ENCODE data around the gene GRM5. TPM values are rescaled to one million over a fixed set of nuclear protein-coding genes. Genes with fewer than 3 reads are reported as not detected.
A peak's percentile ranks its signal among the peaks of the same experiment; 100 is the strongest.

The GRM5 gene
- total and polyA plus RNA-seq, 2 donors (not counting 1 experiment from before 2014, with no cell fraction given), result 0.01 TPM; not detected in 1

- no peak overlapping the region for H2AFZ ChIP-seq (ENCODE audit: low read length)
- no peaks in the 10 kb centered on the region for H3K27me3 ChIP-seq (ENCODE audit: control insufficient read depth, insufficient read depth, low read length)
- no peaks in the 10 kb centered on the region for H4K20me1 ChIP-seq (ENCODE audit: control insufficient read depth, extremely low read depth, insufficient read depth, low read length)
- H3K79me2 ChIP-seq (ENCODE audit: control insufficient read depth, insufficient read depth, low read length), result no peaks in the 10 kb centered on the region
- H3K27ac ChIP-seq (ENCODE audit: insufficient read depth, low read length), result no peak overlapping the region
- TF ChIP-seq EZH2 (IDR thresholded peaks at IDR 0.05; ENCODE audit: low read length, missing control alignments), result no peak
- no peak for TF ChIP-seq CTCF (conservative IDR thresholded peaks at IDR 0.05 in 1 of 2, IDR thresholded peaks at IDR 0.05 in 1 of 2; ENCODE audit: low read depth in 1 of 2, low read length in 2 of 2)
- H3K9me3 ChIP-seq (ENCODE audit: control insufficient read depth, insufficient read depth, low read depth, low read length), result no peaks in the 10 kb centered on the region
- no peak for DNase-seq (ENCODE audit: low read depth in 2 of 2)
- H3K36me3 ChIP-seq (ENCODE audit: control insufficient read depth, insufficient read depth, low read length), result no peaks in the 10 kb centered on the region
- H3K4me3 ChIP-seq (replicated peaks in 1 of 4; ENCODE audit: control extremely low read depth in 1 of 4, insufficient read depth in 1 of 4, low read depth in 3 of 4, low read length in 4 of 4), result no peak overlapping the region
- H3K4me1 ChIP-seq (ENCODE audit: control insufficient read depth, extremely low read depth, insufficient read depth, low read length), result no peaks in the 10 kb centered on the region
- no peak overlapping the region for H3K9ac ChIP-seq (ENCODE audit: insufficient read depth, low read length)
- H3K4me2 ChIP-seq (ENCODE audit: extremely low read depth, insufficient read depth, low read length), result no peak overlapping the region
These were observed 246.2 kb downstream of the GRM5 start for GRCh38 chr11:88819616-88820015.

DNA sequence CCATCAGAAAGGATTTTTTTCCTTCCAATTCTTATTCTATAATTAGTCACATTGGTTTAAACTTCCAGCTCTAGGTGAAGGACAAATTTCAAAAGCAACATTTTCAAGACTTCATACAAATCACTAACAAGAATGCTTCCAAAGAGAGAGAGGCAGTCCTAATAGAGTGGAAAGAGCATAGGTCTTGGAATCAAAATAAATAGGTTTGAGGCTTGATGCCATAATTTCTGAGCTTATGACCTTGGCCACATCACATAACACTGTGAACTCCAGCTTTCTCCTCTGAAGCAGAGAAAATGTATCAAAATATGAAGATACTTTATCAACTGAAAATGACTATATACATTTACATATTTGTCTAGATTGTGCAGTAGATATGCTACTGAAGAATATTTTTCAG is 246.8 kb downstream of the GRM5 start:
- DNase-seq (ENCODE audit: low read depth in 2 of 2), result peak in 1 of 2 donors; percentile 12
- H3K4me3 ChIP-seq (replicated peaks in 1 of 4; ENCODE audit: control extremely low read depth in 1 of 4, insufficient read depth in 1 of 4, low read depth in 3 of 4, low read length in 4 of 4), result no peak overlapping the region
- no peak overlapping the region for H3K9ac ChIP-seq (ENCODE audit: insufficient read depth, low read length)
- no peaks in the 10 kb centered on the region for H3K36me3 ChIP-seq (ENCODE audit: control insufficient read depth, insufficient read depth, low read length)
- TF ChIP-seq EZH2 (IDR thresholded peaks at IDR 0.05; ENCODE audit: low read length, missing control alignments) (no peak), CTCF (conservative IDR thresholded peaks at IDR 0.05 in 1 of 2, IDR thresholded peaks at IDR 0.05 in 1 of 2; ENCODE audit: low read depth in 1 of 2, low read length in 2 of 2) (no peak)
- no peak overlapping the region for H3K4me2 ChIP-seq (ENCODE audit: extremely low read depth, insufficient read depth, low read length)
- H4K20me1 ChIP-seq (ENCODE audit: control insufficient read depth, extremely low read depth, insufficient read depth, low read length), result no peaks in the 10 kb centered on the region
- H3K27ac ChIP-seq (ENCODE audit: insufficient read depth, low read length), result no peak overlapping the region
- no peaks in the 10 kb centered on the region for H3K27me3 ChIP-seq (ENCODE audit: control insufficient read depth, insufficient read depth, low read length)
- no peak overlapping the region for H2AFZ ChIP-seq (ENCODE audit: low read length)
- no peaks in the 10 kb centered on the region for H3K9me3 ChIP-seq (ENCODE audit: control insufficient read depth, insufficient read depth, low read depth, low read length)
- no peaks in the 10 kb centered on the region for H3K79me2 ChIP-seq (ENCODE audit: control insufficient read depth, insufficient read depth, low read length)
- no peaks in the 10 kb centered on the region for H3K4me1 ChIP-seq (ENCODE audit: control insufficient read depth, extremely low read depth, insufficient read depth, low read length)

GRCh38 chr11:88815505-88815904 is 250.3 kb downstream of the GRM5 start:
- H3K79me2 ChIP-seq (ENCODE audit: control insufficient read depth, insufficient read depth, low read length), result no peaks in the 10 kb centered on the region
- H3K27me3 ChIP-seq (ENCODE audit: control insufficient read depth, insufficient read depth, low read length), result no peaks in the 10 kb centered on the region

More at GRCh38 chr11:88815505-88815904, 250.3 kb downstream of the GRM5 start:
- Histone ChIP-seq H3K9me3 (ENCODE audit: control insufficient read depth, insufficient read depth, low read depth, low read length) (no peaks in the 10 kb centered on the region), H3K4me2 (ENCODE audit: extremely low read depth, insufficient read depth, low read length) (no peak overlapping the region), H3K27ac (ENCODE audit: insufficient read depth, low read length) (no peak overlapping the region), H2AFZ (ENCODE audit: low read length) (no peak overlapping the region), H3K4me3 (replicated peaks in 1 of 4; ENCODE audit: control extremely low read depth in 1 of 4, insufficient read depth in 1 of 4, low read depth in 3 of 4, low read length in 4 of 4) (no peak overlapping the region), H4K20me1 (ENCODE audit: control insufficient read depth, extremely low read depth, insufficient read depth, low read length) (no peaks in the 10 kb centered on the region), H3K4me1 (ENCODE audit: control insufficient read depth, extremely low read depth, insufficient read depth, low read length) (no peaks in the 10 kb centered on the region), H3K9ac (ENCODE audit: insufficient read depth, low read length) (no peak overlapping the region), H3K36me3 (ENCODE audit: control insufficient read depth, insufficient read depth, low read length) (no peaks in the 10 kb centered on the region)
- no peak for TF ChIP-seq EZH2 (IDR thresholded peaks at IDR 0.05; ENCODE audit: low read length, missing control alignments)
- TF ChIP-seq CTCF (conservative IDR thresholded peaks at IDR 0.05 in 1 of 2, IDR thresholded peaks at IDR 0.05 in 1 of 2; ENCODE audit: low read depth in 1 of 2, low read length in 2 of 2), result no peak
- no peak for DNase-seq (ENCODE audit: low read depth in 2 of 2)
